Karpas-422 (cell line): Measurements from ENCODE around the gene SLC17A7. TPM values are rescaled to one million over a fixed set of nuclear protein-coding genes. Genes with fewer than 3 reads are reported as not detected.

Experiments
- DNase-seq: peaks from one replicate; pipeline ENCODE4 v3.0.0-alpha.2; 2015
- H2AFZ ChIP-seq: fragments of 200-600 bp; sonication (generic); 2 replicates; pipeline ENCODE4 v1.6.1; 2014; ENCODE audit warnings: antibody characterized with exemption, low read length, mixed read lengths
- H3K27ac ChIP-seq: fragments of 200-600 bp; sonication (generic); 2 replicates; pipeline ENCODE4 v1.5.1; 2014; ENCODE audit warnings: mild to moderate bottlenecking, low read length, moderate library complexity
- H3K27me3 ChIP-seq: fragments of 200-600 bp; sonication (generic); 2 replicates; pipeline ENCODE4 v1.6.1; 2014; ENCODE audit warnings: low read length, mixed read lengths
- H3K36me3 ChIP-seq: fragments of 200-600 bp; sonication (generic); 2 replicates; pipeline ENCODE4 v1.6.1; 2014; ENCODE audit warnings: low read length, mixed read lengths; ENCODE audit not compliant: insufficient read depth
- H3K4me1 ChIP-seq: fragments of 200-600 bp; sonication (generic); 2 replicates; pipeline ENCODE4 v1.6.1; 2014; ENCODE audit warnings: mild to moderate bottlenecking, low read length, mixed read lengths
- H3K4me2 ChIP-seq: fragments of 200-600 bp; sonication (generic); 2 replicates; pipeline ENCODE4 v1.6.1; 2014; ENCODE audit warnings: low read length, low read depth, mild to moderate bottlenecking; ENCODE audit not compliant: poor library complexity, severe bottlenecking
- H3K4me3 ChIP-seq: fragments of 200-600 bp; sonication (generic); 2 replicates; pipeline ENCODE4 v1.5.1; 2014; ENCODE audit warnings: mild to moderate bottlenecking, antibody characterized with exemption, low read length, mixed read lengths
- H3K79me2 ChIP-seq: fragments of 200-600 bp; sonication (generic); 2 replicates; pipeline ENCODE4 v1.6.1; 2014; ENCODE audit warnings: mild to moderate bottlenecking, low read length, mixed read lengths
- H3K9ac ChIP-seq: fragments of 200-600 bp; sonication (generic); 2 replicates; pipeline ENCODE4 v1.6.0; 2014; ENCODE audit warnings: low read length
- H3K9me2 ChIP-seq: fragments of 200-600 bp; sonication (generic), shearing (Covaris generic); replicated peaks from 2 replicates; pipeline ENCODE4 v1.6.0; 2014; ENCODE audit warnings: mild to moderate bottlenecking, low read length, moderate library complexity; ENCODE audit not compliant: insufficient read depth
- H3K9me3 ChIP-seq: fragments of 300-700, 200-600 bp; sonication (generic); 2 replicates; pipeline ENCODE4 v1.6.1; 2014; ENCODE audit warnings: low read length, mixed read lengths
- H4K20me1 ChIP-seq: fragments of 200-600 bp; sonication (generic); 2 replicates; pipeline ENCODE4 v1.6.1; 2014; ENCODE audit warnings: mild to moderate bottlenecking, antibody characterized with exemption, low read length, low read depth; ENCODE audit not compliant: insufficient read depth
- total RNA-seq: library from RNA; depleted of rRNA; stranded (reverse); fragments of >200 nt; shearing (Covaris generic); gene quantifications from 2 replicates; pipeline ENCODE4 v1.2.3, GENCODE V29; 2014; ENCODE audit warnings: low replicate concordance

Gene SLC17A7
- total RNA-seq, 1 experiment from 2014 or later, result 0.63 TPM

DNA sequence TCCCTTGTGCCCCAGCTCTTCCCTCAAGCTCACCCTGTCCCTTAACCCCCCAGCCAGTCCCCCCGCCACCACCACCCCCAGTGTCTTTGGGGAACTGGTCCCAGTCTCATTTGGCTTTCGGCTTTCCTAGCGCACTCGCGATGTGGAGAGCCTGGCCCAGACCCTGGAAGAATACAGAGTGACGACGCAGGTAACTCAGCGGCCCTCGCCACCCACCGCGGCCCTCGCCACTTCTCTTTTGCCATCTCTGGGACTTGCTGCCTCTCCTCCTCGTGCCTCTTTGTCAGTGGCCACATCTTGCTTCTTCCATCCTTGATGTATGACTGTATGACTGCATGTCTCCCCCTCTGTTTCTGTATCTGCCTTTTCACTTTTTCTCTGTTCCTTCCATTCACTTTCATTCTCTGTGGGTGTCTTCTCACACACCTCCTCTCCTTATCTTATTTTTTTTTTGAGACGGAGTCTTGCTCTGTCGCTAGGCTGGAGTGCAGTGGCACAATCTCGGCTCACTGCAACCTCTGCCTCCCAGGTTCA, 33.8 kb downstream of the SLC17A7 start:
- H3K9ac ChIP-seq, result no peak overlapping the region
- no peak for DNase-seq
- no peaks in the 10 kb centered on the region for H3K36me3 ChIP-seq
- no peaks in the 10 kb centered on the region for H3K79me2 ChIP-seq
- H3K9me2 ChIP-seq, result no peaks in the 10 kb centered on the region
- no peak overlapping the region for H3K4me3 ChIP-seq
- H3K27me3 ChIP-seq, result no peaks in the 10 kb centered on the region
- no peak overlapping the region for H3K4me2 ChIP-seq
- no peak overlapping the region for H2AFZ ChIP-seq
- H3K9me3 ChIP-seq, result no peaks in the 10 kb centered on the region
- H3K27ac ChIP-seq, result no peak overlapping the region
- peaks cover 65% of the 10 kb centered on the region for H3K4me1 ChIP-seq
- H4K20me1 ChIP-seq, result no peaks in the 10 kb centered on the region

DNA sequence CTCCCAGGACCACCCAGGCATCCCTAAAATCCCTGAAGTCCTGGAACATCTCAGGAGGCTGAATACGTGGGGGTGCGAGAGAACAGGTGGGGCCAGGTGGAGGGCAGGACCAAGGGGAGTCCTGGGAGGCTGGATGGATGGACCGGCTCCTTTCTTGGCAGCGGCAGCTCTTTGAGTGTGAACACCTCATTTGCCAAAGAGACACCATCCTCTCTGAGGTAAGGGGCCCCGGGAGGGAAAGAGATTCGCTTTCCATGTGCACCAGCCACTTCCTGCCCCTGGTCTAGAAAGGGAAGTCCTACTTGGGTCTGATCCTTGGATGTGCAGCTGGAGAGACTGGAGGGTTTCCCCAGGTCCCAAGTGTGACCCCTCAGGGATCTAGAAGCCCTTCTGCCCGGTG, 34.2 kb downstream of the SLC17A7 start:
- Histone ChIP-seq H3K27me3 (no peaks in the 10 kb centered on the region), H3K4me1 (peaks cover 67% of the 10 kb centered on the region), H3K4me2 (no peak overlapping the region), H3K9me2 (no peaks in the 10 kb centered on the region), H4K20me1 (no peaks in the 10 kb centered on the region), H2AFZ (no peak overlapping the region), H3K36me3 (no peaks in the 10 kb centered on the region), H3K79me2 (no peaks in the 10 kb centered on the region), H3K9ac (no peak overlapping the region), H3K27ac (no peak overlapping the region), H3K9me3 (no peaks in the 10 kb centered on the region), H3K4me3 (no peak overlapping the region)
- no peak for DNase-seq

DNA sequence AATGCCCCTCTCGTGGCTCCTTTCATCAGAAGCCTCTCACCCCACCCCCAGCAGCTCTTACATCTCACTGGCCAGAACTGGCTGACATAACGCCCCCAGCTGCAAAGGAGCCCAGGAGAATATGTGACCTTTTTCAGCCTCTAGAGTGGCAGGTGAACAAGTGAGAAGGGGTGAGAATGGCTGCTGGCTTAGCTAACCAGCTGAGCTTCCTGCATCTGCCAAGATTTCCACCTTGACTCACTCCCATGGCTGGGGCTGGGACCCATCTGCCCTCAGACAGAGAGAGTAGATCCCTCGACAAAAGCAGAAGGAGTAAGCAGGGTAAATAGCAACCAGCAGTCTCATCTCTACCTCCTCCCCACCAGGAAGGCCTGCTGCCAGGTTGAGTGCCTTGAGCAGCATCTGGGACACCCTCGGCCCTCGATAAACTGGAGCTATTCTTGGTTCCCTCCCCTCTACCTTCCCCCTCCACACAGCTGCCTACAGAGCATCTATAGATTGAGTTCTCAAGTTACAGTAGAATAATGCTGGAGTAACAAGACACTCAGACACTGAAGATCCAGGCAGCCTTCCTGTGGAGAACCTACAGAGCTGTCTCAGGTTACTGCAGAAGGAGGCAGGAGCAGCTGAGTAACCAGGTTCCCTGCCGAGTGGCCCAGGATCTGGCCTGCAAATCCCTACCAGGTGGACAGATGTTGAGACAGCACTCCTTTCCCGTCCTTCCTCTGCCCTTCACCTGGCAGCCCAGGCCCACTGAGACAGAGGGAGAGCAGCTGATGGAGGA, 37.7 kb downstream of the SLC17A7 start:
- H3K27ac ChIP-seq, result peak overlapping the region; percentile 98
- no peaks in the 10 kb centered on the region for H3K9me2 ChIP-seq
- no peaks in the 10 kb centered on the region for H3K36me3 ChIP-seq
- H3K4me3 ChIP-seq, result peak overlapping the region; percentile 55
- H4K20me1 ChIP-seq, result no peaks in the 10 kb centered on the region
- no peaks in the 10 kb centered on the region for H3K27me3 ChIP-seq
- peak; percentile 97 for DNase-seq
- H3K9me3 ChIP-seq, result no peaks in the 10 kb centered on the region
- H2AFZ ChIP-seq, result no peak overlapping the region
- peak overlapping the region; percentile 82 for H3K4me2 ChIP-seq
- H3K4me1 ChIP-seq, result peaks cover 37% of the 10 kb centered on the region
- H3K9ac ChIP-seq, result peak overlapping the region; percentile 74
- H3K79me2 ChIP-seq, result no peaks in the 10 kb centered on the region

DNA sequence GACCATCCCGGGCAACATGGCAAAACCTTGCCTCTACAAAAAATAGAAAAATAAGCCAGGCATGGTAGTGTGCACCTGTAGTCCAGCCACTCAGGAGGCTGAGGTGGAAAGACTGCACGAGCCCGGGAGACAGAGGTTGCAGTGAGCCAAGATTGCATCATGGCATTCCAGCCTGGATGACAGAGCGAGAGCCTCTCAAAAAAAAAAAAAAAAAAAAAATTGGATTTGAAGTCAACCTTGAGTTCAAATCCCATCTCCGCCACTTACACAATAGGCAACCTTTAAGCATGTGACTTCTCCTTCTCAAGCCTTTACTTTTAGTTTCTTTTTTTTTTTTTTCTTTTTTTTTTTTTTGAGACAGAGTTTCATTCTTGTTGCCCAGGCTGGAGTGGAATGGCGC, 41.3 kb downstream of the SLC17A7 start:
- no peaks in the 10 kb centered on the region for H3K79me2 ChIP-seq
- no peak overlapping the region for H3K4me3 ChIP-seq
- H4K20me1 ChIP-seq, result no peaks in the 10 kb centered on the region
- no peak overlapping the region for H2AFZ ChIP-seq
- no peak overlapping the region for H3K27ac ChIP-seq
- H3K9me2 ChIP-seq, result no peaks in the 10 kb centered on the region
- H3K4me2 ChIP-seq, result no peak overlapping the region
- H3K4me1 ChIP-seq, result peaks cover 30% of the 10 kb centered on the region
- H3K36me3 ChIP-seq, result no peaks in the 10 kb centered on the region
- DNase-seq, result no peak
- no peaks in the 10 kb centered on the region for H3K27me3 ChIP-seq
- H3K9ac ChIP-seq, result no peak overlapping the region
- no peaks in the 10 kb centered on the region for H3K9me3 ChIP-seq

DNA sequence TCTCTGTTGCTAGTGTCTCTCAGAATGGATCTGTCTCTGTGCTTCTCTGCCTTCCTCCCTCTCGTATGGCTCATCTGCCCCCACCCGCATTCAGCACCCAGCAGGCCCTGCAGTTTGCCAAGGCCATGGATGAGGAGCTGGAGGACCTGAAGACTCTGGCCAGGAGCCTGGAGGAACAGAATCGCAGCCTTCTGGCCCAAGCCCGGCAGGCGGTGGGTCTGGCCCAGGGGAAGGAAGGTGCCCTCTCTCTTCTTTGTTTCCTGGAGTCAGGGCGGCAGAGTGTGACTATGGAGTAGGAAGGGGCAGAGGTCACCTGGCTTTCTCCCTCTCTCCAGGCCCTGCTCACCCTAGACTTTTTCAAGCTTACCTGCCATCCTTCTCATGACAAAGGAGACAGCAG, 42.4 kb downstream of the SLC17A7 start:
- no peaks in the 10 kb centered on the region for H3K9me2 ChIP-seq
- H3K4me1 ChIP-seq, result peaks cover 19% of the 10 kb centered on the region
- no peak overlapping the region for H2AFZ ChIP-seq
- H3K36me3 ChIP-seq, result no peaks in the 10 kb centered on the region
- no peaks in the 10 kb centered on the region for H3K27me3 ChIP-seq
- H3K27ac ChIP-seq, result no peak overlapping the region
- H3K79me2 ChIP-seq, result no peaks in the 10 kb centered on the region
- H4K20me1 ChIP-seq, result no peaks in the 10 kb centered on the region
- H3K4me2 ChIP-seq, result no peak overlapping the region
- no peak overlapping the region for H3K9ac ChIP-seq
- no peaks in the 10 kb centered on the region for H3K9me3 ChIP-seq
- no peak overlapping the region for H3K4me3 ChIP-seq
- DNase-seq, result no peak

DNA sequence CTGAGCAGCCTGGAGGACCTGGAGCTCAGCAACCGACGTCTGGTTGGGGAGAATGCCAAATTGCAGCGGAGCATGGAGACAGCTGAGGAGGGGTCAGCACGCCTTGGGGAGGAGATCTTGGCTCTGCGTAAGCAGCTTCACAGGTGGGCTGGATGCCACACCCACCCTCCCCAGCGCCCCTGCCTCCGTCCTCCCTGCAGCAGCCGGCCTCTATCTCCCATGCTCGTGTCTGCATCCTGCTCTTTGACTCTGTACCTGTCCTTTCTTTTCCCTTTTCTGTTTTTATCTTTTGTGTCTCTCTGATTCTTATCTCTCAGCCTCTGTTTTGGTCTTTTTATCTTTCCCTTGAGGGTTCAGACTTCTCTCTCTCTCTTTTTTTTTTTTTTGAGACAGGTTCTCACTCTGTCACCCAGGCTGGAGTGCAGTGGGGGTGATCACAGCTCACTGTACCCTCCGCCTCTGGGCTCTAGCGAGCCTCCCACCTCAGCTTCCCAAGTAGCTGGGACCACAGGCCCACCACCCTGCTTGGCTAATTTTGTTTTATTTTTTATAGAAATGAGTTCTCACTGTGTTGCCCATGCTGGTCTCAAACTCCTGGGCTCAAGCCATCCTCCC, 43.2 kb downstream of the SLC17A7 start:
- Histone ChIP-seq H3K79me2 (no peaks in the 10 kb centered on the region), H3K4me2 (no peak overlapping the region), H3K9ac (no peak overlapping the region), H3K4me1 (peaks cover 15% of the 10 kb centered on the region), H3K27me3 (no peaks in the 10 kb centered on the region), H4K20me1 (no peaks in the 10 kb centered on the region), H3K9me2 (no peaks in the 10 kb centered on the region), H3K9me3 (no peaks in the 10 kb centered on the region), H2AFZ (no peak overlapping the region), H3K36me3 (no peaks in the 10 kb centered on the region), H3K27ac (no peak overlapping the region), H3K4me3 (no peak overlapping the region)
- no peak for DNase-seq

DNA sequence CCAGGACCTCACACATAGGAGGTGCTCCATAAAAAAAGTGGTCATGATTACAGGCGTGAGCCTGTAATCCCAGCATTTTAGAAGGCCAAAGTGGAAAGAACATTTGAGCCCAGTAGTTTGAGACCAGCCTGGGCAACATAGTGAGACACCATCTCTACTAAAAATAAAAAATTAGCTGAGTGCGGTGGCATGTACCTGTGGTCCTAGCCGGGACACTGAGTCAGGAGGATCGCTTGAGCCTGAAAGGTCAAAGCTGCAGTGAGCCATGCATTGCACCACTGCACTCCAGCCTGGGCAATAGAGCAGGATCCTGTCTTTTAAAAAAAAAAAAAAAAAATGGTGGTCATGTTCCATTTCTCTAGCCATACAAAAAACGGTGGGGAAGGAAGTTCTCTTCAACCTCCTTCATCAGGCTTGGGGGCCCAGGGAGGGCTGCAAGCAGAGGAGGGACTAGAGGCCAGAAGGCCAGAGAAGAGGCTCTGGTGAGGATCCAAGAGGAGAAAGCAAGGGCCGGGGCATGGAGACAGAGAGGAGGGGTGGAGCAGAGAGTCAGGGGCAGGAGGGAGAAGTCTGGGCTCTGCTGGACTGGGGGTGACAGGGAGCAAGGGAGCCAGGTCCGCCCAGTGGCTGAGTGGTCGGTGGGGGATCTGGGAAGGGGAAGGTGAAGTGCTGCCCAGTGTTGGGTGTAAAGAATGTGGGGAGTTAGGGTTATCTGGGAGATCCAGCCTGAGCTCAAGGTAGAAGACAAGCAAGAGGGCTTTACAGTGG, 44.4 kb downstream of the SLC17A7 start:
- H3K9ac ChIP-seq, result no peak overlapping the region
- H3K36me3 ChIP-seq, result no peaks in the 10 kb centered on the region
- no peaks in the 10 kb centered on the region for H3K27me3 ChIP-seq

More for the DNA sequence above, 44.4 kb downstream of the SLC17A7 start:
- Histone ChIP-seq H3K4me3 (no peak overlapping the region), H2AFZ (no peak overlapping the region), H3K79me2 (no peaks in the 10 kb centered on the region), H3K9me2 (no peaks in the 10 kb centered on the region), H3K9me3 (no peaks in the 10 kb centered on the region), H3K4me2 (no peak overlapping the region), H3K27ac (no peak overlapping the region), H4K20me1 (no peaks in the 10 kb centered on the region), H3K4me1 (peaks cover 14% of the 10 kb centered on the region)
- no peak for DNase-seq
